ENCODE measurements around the gene SORCS1.

DNA sequence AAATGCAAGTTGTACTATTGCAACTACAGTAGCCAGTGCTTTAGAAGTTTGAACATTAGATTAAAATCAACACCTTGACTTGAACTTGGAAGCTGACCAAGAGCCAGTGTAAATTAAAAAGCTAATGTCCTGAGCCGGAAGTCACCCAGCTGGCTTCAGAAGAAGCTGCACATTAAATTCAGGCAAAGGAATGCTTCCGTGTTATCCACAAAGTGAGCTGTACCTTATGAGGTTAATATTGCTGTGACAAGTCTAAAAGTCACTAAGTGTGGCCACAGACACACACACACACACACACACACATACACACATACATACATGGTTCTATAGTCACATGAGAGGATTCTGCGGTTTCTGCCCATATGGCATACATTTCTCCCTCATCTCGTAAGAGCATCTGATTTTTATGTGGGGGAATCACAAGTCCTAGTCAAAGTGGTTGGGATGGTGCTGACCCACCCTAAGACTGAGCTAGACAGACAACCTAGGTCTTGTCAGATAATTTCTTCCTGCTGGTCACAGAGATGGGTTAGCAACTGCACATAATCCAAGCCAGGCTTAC lies 612.9 kb downstream of the SORCS1 start:
- TF ChIP-seq, protein P1, sequence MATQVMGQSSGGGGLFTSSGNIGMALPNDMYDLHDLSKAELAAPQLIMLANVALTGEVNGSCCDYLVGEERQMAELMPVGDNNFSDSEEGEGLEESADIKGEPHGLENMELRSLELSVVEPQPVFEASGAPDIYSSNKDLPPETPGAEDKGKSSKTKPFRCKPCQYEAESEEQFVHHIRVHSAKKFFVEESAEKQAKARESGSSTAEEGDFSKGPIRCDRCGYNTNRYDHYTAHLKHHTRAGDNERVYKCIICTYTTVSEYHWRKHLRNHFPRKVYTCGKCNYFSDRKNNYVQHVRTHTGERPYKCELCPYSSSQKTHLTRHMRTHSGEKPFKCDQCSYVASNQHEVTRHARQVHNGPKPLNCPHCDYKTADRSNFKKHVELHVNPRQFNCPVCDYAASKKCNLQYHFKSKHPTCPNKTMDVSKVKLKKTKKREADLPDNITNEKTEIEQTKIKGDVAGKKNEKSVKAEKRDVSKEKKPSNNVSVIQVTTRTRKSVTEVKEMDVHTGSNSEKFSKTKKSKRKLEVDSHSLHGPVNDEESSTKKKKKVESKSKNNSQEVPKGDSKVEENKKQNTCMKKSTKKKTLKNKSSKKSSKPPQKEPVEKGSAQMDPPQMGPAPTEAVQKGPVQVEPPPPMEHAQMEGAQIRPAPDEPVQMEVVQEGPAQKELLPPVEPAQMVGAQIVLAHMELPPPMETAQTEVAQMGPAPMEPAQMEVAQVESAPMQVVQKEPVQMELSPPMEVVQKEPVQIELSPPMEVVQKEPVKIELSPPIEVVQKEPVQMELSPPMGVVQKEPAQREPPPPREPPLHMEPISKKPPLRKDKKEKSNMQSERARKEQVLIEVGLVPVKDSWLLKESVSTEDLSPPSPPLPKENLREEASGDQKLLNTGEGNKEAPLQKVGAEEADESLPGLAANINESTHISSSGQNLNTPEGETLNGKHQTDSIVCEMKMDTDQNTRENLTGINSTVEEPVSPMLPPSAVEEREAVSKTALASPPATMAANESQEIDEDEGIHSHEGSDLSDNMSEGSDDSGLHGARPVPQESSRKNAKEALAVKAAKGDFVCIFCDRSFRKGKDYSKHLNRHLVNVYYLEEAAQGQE (IDR thresholded peaks at IDR 0.05), result no peak
- TF ChIP-seq, protein P2, sequence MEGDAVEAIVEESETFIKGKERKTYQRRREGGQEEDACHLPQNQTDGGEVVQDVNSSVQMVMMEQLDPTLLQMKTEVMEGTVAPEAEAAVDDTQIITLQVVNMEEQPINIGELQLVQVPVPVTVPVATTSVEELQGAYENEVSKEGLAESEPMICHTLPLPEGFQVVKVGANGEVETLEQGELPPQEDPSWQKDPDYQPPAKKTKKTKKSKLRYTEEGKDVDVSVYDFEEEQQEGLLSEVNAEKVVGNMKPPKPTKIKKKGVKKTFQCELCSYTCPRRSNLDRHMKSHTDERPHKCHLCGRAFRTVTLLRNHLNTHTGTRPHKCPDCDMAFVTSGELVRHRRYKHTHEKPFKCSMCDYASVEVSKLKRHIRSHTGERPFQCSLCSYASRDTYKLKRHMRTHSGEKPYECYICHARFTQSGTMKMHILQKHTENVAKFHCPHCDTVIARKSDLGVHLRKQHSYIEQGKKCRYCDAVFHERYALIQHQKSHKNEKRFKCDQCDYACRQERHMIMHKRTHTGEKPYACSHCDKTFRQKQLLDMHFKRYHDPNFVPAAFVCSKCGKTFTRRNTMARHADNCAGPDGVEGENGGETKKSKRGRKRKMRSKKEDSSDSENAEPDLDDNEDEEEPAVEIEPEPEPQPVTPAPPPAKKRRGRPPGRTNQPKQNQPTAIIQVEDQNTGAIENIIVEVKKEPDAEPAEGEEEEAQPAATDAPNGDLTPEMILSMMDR (IDR thresholded peaks at IDR 0.05; ENCODE audit: low read depth, low read length, missing input control), result no peak
- TF ChIP-seq TAF1 (conservative IDR thresholded peaks at IDR 0.05) (no peak), RAD21 (IDR thresholded peaks at IDR 0.05) (no peak), FOXA1 (IDR thresholded peaks at IDR 0.05) (no peak)
- TF ChIP-seq, protein P3, sequence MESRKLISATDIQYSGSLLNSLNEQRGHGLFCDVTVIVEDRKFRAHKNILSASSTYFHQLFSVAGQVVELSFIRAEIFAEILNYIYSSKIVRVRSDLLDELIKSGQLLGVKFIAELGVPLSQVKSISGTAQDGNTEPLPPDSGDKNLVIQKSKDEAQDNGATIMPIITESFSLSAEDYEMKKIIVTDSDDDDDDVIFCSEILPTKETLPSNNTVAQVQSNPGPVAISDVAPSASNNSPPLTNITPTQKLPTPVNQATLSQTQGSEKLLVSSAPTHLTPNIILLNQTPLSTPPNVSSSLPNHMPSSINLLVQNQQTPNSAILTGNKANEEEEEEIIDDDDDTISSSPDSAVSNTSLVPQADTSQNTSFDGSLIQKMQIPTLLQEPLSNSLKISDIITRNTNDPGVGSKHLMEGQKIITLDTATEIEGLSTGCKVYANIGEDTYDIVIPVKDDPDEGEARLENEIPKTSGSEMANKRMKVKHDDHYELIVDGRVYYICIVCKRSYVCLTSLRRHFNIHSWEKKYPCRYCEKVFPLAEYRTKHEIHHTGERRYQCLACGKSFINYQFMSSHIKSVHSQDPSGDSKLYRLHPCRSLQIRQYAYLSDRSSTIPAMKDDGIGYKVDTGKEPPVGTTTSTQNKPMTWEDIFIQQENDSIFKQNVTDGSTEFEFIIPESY (IDR thresholded peaks at IDR 0.05), result no peak
- TF ChIP-seq, protein P4, sequence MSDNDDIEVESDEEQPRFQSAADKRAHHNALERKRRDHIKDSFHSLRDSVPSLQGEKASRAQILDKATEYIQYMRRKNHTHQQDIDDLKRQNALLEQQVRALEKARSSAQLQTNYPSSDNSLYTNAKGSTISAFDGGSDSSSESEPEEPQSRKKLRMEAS (IDR thresholded peaks at IDR 0.05), result no peak
